ENCODE data around the gene SLIT1.

The SLIT1 gene

DNA sequence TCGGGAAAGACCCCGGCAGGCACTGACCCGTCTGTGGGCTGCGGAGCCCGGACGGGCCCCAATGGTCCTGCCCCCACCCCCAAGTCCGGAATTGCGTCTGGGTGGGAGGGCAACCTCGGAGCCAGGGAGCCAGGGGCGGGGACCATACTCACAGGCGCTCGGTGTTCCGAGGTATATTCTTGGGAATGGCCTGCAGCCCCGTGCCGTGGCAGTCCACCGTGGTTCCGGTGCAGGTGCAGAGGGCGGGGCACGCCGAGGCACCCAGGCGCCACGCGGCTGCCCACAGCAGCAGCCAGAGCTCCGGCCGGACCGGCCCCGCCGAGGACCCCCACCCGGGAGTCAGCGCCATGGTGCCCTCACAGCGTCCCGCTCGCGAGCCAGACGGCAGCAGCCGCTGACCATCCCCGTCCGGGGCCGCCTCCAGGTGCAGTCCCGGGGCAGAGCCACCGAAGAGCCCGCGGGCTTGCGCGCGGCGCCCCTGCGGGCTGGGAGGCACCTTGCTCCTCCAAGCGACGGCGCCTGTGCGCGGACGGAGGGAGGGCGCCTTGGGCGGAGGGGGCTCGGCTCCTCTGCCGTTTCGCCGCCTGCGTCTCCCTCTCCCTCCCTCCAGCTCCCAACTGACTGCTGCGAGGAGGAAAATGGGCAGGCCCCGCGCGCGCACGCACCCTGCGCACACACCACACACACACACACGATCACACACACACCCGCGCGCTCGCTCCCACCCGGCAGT is at the start of gene SLIT1:
TSS of gene SLIT1 (minus strand) at position 634 of the 733 bp plus-strand sequence. CDS start at position 349, 285 bp downstream.
- DNase-seq = peak; percentile 58

DNA sequence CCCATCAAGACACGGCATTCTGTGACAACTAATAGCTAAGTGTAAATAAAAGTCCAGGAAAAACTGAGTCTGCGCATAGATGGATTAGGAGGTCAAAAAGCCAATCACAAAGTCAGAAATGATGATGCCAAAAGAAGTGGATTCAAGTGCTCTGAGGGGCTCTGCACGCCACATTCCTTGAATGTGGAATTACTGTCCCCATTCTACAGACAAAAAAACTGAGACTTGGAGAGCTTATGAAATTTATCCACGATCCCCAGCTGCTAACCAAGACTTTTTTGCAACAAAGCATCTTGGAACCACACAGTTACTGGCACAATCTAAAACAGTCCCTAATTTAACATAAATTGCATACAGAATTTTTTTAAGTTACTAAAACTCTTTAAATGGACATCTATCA is 49.6 kb upstream of the SLIT1 start:
- DNase-seq = no peak

DNA sequence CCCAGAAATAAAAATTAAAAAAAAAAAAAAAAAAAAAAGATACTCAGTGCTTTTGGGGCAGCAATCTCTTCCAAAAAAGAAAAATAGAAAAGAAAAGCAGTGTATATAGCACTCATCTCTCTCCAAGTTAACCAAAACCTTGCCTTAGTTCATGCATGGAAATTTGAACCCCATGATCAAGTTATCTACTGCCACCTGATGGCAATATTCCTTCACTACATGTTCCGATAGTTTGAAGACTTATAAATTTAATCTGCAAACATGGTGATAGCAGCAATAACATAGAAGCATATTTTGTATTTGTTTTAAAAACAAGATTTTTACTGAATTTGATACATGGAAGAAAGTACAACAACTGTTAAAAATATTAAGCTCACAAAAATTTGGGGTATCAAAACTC is 48.6 kb upstream of the SLIT1 start:
- DNase-seq = peak; percentile 25

DNA sequence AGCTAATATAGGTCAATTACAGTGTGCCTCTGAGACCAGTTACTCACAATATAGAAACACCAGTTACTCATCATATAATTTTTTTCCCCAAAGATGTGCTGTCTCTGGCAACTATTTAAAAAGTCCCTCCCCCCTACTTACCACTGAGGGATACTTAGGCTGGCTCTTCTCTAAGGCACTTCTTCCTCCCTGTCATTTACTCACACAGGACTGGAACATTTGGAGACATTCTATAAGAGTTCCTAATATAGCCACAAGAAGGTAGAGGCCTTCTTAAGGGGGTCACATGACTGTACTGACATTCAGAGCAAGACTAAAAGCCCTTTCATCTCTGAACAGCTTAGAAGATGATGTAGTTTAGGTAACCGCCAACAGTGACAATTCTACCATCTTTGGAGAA is 44.4 kb upstream of the SLIT1 start:
- DNase-seq = no peak

DNA sequence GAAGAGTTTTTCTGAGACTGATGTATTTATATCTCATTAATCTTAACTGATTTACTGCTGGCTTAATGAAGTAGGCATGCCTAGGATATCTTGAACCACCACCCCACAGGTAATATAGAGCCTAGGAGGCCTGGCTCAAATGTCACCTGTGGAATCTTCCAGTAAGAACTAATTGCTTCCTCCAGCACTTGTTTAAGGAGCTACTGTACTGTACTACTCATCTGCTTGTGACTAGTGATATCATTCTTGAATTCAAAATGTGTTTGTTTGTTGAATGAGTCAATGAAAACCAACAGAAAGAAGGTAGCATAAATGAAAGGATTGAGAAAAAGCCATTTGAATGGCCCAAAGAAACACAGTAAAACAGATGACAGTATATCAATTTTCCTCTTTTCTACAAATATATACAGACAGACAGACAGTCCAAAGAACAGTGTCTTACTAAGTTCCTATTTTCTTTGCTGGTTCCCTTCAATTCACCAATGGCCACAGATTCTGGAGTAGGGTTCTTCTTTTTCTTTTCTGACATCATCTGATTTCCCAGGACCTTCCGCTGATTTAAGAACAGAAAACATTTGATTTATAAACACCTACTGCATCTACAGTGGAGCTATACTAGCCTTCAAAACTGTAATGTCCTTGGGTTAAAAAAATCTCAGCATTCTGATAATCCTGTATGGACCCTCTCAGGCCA is 43.7 kb upstream of the SLIT1 start:
- no peak for DNase-seq

DNA sequence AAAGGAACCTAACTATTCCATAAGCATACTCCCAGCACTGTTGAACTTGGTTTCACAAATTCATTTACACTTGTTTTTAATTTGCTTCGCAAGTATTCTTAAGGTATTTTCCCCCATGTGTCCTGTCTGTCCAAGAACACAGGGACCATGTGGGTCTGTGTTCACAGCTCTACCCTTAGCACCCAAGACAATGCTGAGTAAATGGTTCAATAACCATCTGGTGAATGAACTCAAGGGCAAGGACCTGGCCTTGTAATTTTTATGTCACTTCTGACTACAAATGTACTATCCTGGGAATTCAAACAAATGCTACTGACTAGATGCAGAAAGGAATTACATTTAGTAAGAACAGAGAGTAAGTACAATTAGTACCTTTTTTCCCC is 43.0 kb upstream of the SLIT1 start:
- no peak for DNase-seq

DNA sequence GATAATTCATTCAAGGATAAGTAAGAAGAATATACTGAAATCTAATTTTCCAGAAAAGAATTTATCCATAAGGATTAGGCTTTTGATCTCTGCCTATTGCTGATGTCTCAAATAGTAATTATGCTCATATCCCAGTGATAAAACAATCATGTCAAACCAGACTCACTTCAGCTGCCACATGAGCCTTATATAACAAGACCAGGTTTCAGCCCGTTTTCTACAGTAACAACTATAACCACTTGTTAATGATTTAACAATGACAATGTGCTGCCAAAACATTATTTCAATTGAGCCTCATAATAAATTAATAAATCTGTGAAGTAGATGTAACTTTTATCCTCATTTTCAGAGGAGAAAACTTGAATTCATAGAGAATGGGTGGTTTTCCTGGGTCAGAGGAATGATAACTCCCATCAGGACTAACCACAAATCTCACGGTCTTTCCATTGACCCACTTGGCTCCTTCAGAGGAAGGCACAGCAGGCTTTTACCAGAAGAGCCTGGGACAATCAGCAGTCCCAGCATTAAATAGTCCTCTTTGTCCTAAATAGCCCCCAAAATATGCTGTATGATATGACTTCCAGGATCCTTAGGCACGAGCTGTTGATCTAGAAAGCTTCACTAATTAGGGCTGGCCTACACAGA is 42.5 kb upstream of the SLIT1 start:
- no peak for DNase-seq

DNA sequence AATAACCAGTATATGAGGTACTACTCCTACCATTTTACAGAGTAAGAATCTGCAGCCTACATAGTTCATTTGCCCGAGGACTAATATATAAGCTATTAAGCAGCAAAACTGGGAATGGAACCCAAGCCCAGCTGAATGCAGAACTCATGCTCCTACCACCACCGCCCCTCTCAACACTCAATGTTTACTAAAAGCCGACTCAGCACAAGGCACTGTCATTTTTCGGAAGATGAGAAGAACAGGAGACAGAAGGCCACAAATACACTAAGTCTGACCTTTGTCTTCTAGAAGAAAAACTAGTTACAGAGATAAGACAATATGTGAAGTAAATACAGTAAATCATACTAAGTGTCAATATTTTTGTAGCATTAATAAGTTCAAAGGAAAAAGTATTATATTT is 40.6 kb upstream of the SLIT1 start:
- no peak for DNase-seq

DNA sequence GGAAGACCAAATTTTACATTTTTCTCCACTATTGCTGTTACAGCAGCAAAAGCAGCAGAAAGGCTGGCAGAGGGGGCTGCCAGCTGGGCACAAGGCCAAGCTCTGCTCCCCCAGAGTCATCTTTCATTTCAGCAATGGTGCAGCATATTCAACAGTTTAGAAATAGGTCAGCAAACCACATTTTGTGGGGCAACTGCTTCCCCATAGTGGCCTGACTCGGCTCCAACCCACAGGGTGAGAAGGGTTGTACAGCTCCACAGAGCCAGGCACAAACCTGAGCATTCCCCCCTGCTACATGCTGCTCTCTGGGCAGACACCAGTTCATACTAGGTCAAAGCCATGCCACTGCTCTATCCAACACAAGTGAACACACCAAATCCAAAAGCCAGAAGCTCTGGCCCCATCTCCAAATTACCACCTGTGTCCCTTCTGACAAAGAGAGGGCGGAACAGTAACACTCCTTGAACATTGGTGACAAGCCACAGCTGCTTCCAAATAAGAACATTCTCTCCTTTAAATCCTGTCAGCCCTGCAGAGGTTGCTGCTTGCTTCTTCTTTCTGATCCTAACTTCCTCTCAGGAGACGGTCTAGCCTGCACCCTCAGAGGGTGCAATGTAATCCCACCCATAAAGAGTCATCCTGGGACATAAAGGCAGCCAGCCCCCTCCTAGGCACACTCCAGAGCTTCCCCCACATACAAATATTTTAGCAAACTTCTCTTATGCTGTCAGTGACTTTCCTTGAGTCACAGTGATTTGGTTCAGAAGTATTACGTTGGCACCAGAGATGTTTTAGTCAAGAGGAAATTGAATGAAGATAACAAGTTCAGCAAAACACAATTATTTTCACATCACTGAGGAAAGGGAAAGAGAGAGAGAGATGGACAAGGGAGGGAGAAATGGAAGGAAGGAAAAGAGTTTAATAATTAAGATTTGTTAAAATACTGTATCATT is 39.0 kb upstream of the SLIT1 start:
- DNase-seq = no peak

DNA sequence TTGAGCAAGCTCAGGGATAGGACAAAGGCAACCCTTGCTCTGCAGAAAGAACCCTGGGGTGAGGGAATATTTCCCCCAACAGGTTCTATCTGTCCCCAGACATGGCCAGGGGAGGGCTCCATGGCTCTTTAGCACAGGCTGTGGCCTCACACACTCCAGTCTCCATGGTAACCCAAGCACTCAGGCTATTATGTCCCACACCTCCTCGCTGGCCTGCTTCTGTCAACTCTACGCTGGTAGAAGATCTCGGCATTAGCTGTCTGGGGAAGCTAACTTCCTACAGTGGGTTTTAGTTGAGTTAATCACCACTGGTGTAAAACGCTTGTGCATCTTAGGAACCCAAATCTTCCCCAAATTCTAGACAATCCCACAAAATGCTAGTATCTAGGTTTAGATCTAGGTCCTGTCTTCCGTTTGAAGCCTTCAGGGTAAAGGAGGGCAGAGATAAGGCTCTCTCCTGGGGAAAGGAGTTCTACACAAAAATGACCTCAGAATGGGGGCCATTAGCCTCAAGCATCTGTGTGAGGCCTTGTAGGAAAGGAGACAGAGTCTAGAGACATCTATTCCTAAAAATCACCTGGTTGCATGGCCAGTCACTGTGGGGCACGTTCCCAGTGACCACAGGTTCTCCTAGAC is 36.7 kb upstream of the SLIT1 start:
- peak; percentile 10 for DNase-seq

DNA sequence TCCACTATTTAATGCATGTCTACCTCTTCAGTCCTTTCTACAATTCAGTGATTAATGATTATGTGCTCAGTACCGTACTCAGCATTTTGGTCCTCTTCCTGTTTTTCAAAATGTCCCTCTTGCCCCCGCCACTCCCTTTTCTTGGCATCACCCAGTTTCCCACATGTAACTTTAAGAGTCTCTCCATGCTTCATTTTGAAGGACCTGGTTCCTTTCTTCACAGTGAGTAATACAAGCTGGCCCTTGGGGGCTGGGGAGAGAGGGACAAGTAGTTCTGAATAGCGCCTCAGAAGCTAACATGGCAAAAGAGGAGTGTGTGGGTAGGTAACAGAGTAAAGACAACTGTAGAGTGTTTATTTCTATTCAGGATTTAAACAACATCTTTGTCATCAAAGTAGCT is 34.6 kb upstream of the SLIT1 start:
- DNase-seq = no peak

DNA sequence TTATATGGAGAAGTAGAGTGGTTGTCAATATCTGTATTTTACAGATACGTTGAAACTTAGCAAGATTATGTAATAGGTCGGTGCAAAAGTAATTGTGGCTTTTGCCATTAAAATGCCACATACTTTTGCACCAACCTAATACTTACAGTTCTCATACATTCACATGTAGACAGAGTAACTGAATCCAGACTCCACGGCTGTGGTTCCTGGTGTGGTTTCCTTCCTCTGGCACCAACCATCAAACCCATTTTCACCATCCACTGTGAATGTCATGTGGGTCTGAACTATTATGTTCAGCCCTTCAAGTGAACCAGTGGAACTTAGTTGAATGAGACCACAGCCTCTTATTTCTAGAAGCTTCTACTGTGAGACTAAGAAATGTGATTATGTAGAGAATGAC is 31.5 kb upstream of the SLIT1 start:
- no peak for DNase-seq

DNA sequence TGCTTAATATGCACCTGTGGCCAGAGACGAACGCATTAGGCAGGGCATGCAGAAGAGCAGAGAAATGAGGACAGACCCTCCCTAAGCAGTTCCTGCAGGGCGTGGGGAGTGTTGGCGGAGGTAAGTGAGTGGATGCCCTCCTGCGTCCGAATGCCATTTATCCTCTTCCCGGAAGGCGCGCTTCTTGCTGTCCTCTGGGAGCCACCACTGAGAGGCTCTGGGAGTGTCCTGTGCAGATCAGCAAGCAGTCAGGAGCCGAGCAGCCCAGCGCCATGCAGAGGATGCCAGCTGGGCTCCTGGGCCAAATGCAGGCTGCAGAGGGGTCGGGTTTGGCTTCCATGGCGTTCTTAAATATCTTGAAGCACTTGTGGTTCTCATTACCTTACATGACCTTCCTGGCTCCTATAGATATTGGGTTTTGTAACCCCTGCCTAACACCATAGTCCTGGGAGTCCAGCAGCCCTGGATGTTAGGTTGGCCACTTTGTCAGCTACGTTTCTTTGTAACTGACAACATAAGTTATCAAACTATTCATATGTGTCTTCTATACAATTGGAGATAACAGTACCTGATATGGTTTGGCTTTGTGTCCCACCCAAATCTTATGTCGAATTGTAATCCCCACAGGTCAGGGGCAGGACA is 30.0 kb upstream of the SLIT1 start:
- no peak for DNase-seq

DNA sequence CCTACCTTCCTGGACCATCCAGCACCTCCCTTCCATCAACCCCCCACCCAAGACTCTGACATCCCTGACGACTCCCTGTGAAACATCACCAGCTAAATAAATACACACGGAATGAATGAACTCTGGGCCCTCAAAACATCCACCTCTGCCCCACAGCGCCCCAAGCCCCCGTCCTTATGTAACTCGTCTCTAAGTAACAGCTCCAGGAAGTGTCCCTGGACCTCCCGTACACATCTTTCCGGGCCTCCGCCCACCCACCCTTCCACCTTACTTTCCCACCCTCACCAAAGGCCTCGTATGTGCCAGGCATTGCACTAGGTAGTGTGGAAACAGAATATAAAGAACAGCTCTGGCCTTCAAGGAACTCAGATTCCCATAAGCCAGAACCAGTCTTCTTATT is 27.7 kb upstream of the SLIT1 start:
- DNase-seq = no peak

DNA sequence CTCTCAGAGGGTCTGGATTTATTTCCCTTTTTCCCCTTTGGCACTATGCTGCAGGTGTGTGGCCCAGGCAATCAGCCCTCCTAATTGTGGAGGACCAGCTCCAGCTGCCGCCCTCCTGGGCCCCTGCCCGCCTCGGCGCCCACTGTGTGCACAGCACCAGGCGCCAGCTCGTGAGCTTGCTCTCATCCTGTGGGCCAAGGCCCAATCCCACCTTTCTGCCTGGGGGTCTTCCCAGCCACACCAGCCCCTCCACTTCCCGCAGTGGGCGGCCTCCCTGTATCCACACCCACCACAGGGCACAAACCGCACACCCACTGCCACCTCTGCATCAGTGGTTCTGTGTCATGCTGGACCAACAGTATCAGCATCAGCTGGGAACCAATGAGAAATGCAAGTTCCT is 25.5 kb upstream of the SLIT1 start:
- DNase-seq = no peak

DNA sequence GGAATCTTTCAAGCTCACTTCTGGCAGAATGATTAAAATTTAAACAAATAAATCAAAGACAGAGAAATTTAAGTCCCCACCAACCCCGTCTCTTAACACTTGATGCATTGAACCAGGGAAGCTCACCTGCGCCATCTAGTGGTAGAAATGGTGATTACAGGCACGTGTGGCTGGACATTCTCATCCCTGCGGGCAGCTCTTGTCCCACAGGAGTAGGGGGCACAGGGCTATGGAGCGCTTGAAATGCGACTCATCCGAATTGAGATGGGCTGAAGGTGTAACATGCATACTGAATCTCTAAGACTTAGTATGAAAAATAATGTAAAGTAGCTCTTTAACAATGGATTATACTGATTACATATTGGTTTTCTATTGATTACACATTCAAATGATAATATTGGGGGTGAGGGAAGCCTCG is 24.8 kb upstream of the SLIT1 start:
- peak; percentile 36 for DNase-seq

DNA sequence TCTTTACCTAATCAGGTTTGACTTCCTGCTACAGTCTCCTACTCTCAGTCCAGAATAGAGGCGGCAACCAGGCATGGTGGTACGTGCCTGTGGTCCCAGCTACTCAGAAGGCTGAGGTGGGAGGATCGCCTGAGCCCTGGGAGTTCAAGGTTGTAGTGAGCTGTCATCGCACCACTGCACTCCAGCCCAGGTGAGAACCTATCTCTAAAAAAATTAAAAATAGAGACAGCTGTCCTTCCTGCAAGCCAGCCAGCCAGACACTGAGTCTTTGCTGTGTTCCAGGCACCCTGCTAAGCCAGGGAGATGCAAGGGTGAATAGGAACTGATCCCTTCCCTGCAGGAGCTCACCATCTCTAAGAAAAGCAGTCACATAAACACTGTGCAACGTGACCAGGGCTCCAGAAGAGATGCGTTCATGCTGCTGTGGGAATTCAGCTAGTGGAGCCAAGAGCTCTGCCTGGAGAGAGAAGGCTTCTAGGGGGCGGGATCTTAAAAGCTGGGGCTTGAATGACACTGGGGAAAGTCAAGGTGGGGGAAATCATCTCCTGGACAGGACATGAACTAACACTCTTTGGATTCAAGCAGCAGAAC is 22.1 kb upstream of the SLIT1 start:
- DNase-seq = no peak

DNA sequence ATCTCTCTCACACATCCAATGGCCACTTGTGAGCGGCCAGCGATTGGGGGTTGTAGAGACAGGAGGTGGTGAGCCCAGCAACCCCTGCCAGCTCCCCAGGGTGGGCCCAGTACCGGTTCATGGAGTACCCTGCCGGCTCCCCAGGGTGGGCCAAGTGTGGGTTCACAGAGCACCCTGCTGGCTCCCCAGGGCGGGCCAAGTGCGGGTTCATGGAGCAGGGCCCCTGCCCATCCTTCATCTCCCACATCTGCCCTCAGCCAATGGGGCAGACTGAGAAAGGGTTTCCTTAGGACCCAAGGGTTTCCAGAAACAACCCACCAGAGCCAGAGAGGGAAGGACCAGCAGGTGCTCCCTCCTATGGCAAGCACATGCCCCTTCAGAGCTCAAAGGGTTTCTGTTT is 21.4 kb upstream of the SLIT1 start:
- DNase-seq = no peak

DNA sequence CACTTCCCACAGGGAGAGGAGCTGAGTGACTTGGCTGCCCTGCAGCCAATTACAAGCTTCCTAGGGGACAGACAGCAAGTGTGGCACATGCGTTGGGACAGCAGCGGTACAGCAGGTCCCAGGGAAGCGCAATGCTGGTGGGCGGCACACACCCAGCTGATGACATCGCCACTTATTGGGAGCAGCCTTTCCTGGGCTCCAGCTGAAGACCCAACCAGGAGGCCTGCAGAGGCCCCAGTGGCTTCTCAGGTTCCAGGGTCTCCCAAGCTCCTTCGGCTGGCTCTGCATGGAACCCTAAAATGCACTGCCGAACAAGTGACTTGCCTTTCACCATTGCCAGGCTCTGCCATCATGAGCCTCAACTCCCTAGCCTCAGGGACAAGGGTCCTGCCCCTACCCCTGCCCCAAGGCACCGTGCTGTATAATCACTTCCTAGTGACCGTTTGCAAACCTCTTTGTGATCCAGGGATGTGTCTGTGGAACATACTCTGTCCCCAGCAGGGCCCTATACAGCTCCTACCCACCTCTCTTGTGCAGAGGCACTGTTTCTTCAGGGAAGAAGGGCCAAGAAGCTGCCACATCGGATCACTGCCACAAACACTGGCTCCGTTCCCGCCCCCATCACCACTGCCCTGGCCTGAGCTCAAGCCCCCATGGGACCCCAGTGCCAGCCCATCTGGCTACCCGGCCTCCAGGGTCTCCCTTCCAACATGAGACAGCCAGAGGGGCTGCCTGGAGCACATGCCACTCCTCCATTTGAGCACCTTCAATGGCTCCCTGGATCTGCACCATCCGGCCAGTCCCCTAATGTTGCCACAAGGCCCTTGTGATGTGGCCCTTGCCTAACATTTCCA is 19.3 kb upstream of the SLIT1 start:
- no peak for DNase-seq

DNA sequence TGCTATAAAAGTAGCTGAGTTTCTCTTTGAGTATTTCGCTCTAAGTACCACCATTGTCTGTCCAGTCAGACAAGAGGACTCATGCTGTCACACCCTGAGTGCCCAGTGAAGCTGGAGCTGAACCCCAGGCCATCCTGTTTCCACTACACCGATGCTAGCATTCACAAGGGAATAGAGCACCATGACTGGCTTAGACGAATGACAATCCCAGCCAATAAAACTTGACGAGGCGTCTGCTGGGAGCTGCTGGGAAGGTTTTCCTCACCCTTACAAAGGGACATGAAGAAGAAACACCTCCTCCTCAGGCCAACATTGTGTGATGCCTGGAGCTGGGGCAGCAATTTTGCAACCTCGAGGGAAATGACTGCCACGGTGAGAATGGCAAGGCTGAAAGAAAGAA is 17.5 kb upstream of the SLIT1 start:
- no peak for DNase-seq

DNA sequence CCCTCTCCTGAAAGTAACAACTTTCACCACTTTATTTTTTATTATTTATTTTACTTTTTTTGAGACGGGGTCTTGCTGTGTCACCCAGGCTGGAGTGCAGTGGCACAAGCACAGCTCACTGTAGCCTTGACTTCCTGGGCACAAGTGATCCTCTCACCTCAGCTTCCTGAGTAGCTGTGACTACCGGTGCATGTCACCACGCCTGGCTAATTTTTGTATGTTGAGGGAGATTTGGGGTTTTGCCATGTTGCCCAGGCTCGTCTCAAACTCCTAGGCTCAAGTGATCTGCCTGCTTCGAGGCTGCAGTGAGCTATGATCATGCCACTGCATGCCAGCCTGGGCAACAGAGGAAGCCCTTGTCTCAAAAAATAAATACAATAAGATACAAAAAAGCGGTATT is 14.9 kb upstream of the SLIT1 start:
- DNase-seq = no peak

All from NCI-H1092 (cell line).